Measurements from ENCODE around the gene GPR35.

DNA sequence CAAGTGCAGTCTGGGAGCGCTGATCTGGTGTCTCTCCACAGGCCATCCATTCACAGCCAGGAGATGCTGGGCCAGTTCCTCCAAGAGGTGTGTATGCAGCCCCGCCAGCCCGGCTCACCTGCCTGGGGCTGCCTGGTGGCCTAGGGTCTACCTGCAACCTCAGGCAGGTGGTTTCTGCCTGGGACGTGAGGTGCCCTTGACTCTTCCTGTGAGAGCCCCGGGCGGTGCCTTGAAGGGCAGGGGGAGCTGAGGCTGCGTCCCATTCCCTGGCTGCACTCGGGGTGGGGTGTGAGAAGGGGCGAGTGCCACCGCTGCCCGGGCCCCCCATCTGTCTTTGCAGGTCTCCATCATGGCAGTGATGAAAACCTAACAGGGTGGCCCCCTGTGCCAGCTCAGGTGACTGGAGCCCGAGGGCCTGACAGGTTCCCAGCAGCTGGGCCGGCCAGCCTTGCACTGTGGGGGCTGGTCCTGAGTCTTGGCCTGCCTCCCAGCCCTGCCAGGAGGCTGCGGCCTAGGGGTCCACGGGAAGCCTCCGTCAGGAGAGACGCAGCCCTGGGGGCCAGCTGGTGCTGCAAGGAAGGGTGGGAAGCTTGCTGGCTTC, 26.9 kb upstream of the GPR35 start:
- no peak for TF ChIP-seq FOXK2 (IDR thresholded peaks at IDR 0.05)
- no peak for TF ChIP-seq FOXA1 (IDR thresholded peaks at IDR 0.05)
- no peak for TF ChIP-seq ZNF384 (IDR thresholded peaks at IDR 0.05)
- no peak for TF ChIP-seq SP1 (IDR thresholded peaks at IDR 0.05)

All from HEK293T (cell line).